DND-41 (cell line): Measurements from ENCODE around the gene USP19.

Experiments
- EZH2 ChIP-seq: IDR thresholded peaks from 3 replicates; pipeline ENCODE4 v1.6.1; 2012; ENCODE audit warnings: borderline replicate concordance, low read depth, mild to moderate bottlenecking, moderate library complexity, low read length, inconsistent platforms; ENCODE audit not compliant: severe bottlenecking
- TF ChIP-seq, protein P1 (sequence below): IDR thresholded peaks from 2 replicates; pipeline ENCODE4 v1.5.1; 2012; ENCODE audit warnings: borderline replicate concordance, low read length, moderate library complexity, mild to moderate bottlenecking; ENCODE audit not compliant: poor library complexity, severe bottlenecking; ENCODE audit errors: extremely low read depth

GRCh38 chr3:49166752-49167556 is 46.3 kb upstream of the USP19 start:
- TF ChIP-seq, protein P1, sequence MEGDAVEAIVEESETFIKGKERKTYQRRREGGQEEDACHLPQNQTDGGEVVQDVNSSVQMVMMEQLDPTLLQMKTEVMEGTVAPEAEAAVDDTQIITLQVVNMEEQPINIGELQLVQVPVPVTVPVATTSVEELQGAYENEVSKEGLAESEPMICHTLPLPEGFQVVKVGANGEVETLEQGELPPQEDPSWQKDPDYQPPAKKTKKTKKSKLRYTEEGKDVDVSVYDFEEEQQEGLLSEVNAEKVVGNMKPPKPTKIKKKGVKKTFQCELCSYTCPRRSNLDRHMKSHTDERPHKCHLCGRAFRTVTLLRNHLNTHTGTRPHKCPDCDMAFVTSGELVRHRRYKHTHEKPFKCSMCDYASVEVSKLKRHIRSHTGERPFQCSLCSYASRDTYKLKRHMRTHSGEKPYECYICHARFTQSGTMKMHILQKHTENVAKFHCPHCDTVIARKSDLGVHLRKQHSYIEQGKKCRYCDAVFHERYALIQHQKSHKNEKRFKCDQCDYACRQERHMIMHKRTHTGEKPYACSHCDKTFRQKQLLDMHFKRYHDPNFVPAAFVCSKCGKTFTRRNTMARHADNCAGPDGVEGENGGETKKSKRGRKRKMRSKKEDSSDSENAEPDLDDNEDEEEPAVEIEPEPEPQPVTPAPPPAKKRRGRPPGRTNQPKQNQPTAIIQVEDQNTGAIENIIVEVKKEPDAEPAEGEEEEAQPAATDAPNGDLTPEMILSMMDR, result no peak
- TF ChIP-seq EZH2, result no peak
